ENCODE measurements around the gene UST.
"Not testable (repeated sequence)": the region's sequence is repeated elsewhere in the genome, so short reads cannot be mapped to it uniquely, and the experiment has no call there.

UST gene

DNA sequence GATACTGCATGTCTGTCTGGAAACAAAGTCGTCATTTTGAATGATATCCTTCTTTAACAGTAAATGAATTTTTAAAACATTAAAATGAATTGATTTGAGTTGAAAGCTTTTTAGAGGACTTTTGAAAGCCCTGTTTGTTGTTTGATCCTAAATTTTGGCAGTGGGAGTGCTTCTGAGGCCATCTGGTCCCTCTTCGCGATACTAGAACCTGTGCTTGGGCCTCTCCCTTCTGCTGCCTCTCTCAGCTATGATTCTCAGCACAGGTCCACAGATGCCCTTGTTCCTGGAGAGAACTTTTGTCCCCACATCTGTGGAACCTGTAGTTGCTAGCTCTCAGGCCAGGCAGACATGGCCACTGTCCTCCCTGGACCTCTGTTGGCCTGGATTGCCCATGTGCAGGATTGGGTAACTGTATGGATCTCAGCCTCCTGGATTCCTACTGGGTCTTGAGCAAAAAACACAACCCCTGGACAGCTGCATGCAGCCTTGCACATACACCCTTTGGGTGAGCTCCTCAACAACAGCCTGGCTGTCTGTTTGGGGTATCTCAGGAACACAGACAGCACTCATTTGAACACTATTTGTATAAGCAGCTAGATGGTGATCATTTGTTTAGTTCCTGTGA lies 21.9 kb downstream of the UST start:
- no peak for DNase-seq

- DNase-seq: no peak
Measured at GRCh38 chr6:148769304-148769968, 22.6 kb downstream of the UST start.

GRCh38 chr6:148770408-148771211 lies 23.8 kb downstream of the UST start:
- DNase-seq: no peak

DNA sequence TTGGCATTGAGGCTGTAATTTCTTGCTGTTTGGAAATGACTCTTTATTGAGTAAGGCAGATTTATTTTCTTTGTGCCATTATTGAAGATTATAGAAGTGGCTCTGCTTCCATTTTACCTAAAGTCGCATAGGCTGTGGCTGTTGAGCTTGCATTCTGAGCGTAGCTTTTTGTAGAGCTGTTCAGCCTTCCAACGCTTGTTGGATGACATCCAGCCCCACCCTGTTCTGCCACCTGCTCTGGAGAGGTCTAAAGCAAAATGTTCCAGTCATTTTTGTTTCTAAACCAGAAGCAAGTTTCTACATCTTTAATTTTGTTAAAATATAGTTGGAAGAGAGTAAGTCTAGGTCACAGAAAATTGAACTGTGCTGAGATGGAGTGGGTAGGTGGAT lies 24.4 kb downstream of the UST start:
- peak; percentile 72 for DNase-seq

DNA sequence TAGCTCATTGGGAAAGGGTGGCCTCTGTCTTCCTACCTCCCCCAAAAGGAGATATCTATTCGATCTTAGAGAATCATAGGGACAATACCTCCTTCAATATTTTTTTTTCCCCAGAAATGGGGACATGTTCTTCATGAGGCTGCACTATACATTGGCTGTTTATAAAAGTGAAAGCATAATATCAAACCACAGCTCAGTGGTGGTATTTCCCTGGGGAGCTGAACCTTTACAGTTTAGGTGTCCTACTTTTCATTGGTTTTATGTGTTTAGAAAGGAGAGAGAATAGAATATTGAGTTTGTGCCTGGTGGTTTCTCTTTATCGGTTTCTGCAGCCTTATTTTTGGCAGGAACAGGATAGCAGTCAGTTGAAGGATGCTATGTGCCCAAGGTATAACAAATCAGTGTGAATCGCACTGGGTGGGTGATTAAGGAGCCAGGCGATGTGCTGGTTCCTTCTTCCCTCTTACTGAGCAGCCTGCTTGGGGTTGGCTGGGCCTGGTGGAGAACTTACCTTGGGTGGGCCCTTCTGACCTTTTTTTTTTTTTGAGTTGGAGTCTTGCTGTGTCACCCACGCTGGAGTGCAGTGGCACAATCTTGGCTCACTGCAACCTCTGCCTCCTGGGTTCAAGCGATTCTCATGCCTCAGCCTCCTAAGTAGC lies 25.2 kb downstream of the UST start:
- no peak for DNase-seq

DNA sequence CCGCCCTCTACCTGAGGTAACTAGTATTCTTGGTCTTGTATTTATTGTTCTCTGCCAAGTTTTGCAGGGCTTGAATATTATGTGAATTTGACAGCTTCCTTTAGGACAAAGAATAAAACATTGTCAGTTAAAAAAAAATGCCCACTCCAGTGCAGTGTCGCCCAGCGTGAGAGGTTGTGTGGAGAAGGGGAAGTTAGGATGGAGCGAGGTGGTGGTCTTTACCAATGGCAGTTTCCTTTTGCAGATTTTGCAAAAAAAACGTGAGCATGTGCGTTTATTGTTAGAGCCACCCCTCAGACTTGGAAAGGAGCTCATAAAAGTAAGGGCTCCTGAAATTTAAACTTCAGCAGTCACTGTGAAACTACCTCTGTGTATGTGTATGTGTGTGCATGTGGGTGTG lies 28.3 kb downstream of the UST start:
- no peak for DNase-seq

DNA sequence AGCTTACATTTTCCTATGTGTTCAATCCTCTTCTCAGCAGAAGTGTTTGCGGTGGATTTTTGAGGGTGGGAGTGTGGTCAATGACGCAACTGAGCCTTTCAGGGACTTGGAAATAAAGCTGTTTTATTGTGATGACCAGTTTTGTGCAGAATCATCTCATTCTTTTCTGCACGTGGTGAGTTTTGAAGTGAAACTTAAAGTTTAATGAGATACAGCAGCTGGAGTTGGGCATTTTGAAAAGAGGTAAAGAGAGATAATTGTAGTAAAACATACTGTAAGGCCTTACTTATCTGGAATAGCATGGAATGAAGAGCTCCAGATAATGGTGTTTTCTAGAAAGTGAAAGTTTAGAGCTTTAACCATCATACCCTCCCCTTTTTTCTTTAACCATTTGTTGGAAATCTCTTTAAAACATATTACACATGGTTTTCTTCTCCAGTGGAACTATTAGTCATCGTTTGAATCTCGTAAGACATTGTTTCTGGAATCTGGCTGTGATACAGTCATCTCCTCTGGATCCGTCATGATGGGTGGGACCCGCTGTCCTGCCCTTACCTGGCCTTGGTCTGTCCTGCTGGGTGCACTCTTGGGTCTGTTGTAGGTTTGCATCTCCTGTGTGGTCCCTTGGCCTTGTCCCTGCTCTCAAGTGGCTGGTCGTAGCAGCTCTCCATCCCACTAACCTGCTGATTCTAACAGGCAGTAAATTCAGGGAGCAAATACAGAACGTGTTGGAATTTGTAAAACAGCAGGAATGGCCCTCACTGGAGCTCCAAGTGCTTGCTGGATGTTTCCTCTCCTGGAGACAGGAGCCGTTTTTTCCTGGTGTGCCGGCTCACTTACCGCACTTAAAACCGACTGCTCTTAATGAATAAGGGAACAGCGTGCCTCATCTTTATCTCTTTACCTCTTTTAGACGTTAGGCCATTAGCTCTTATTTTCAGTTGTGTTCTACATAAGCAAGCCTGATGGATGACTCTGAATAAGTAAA lies 29.8 kb downstream of the UST start:
- no peak for DNase-seq

- no peak for DNase-seq
Measured at GRCh38 chr6:148779142-148779562, 32.3 kb downstream of the UST start.

DNA sequence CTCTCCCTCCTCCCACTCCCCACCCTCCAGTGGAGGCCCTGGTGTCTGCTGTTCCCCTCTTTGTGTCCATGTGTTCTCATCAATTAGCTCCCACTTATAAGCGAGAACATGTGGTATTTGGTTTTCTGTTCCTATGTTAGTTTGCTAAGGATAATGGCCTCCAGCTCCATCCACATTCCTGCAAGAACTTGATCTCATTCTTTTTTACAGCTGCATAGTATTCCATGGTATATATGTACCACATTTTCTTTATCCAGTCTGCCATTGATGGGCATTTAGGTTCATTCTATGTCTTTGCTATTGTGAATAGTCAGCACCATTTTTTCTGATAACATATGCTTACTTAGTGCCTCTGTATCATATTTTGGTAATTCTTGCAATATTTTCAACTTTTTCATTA lies 33.6 kb downstream of the UST start:
- DNase-seq: not testable (repeated sequence)

- no peak for DNase-seq
Measured at GRCh38 chr6:148780918-148781436, 34.1 kb downstream of the UST start.

DNA sequence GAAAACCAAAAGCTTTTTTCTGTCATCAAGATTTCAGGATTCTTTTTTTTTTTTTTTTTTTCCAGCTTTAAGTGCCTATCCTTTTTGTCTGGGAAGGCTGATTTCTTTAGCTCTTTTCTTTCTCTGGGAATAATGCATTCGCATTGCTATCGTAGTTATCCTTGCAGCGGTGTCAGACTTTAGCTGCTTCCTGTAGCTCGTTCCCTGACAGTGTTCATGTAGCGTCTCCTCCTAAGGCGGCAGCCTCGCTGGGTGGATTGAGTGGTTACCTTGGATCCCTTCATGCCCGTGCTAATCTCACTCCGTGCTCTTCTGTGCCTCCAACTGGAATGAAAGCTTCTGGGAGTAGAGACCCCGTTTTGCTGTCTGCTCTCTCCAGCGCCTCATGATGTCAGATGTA lies 43.1 kb downstream of the UST start:
- DNase-seq: no peak

GRCh38 chr6:148790404-148790803 lies 43.6 kb downstream of the UST start:
- no peak for DNase-seq

DNA sequence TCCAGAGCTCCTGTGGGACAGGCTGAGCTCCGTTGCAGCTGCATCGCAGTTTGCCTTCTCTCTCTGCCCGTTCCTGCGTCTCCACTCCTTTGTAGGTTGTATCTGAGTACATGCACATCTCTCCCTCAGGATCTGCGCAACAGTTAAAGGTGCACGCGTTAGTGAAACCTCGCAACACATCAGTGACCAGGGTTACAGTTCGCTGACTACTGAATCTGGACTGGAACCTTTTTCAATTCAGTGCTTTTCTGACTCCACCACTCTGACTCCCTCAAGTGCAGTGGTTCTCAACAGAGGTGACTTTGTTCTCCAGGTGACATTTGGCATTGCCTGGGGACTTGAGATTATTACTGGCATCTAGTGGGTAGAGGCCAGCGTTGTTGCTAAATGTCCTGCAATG lies 44.0 kb downstream of the UST start:
- DNase-seq: no peak

DNA sequence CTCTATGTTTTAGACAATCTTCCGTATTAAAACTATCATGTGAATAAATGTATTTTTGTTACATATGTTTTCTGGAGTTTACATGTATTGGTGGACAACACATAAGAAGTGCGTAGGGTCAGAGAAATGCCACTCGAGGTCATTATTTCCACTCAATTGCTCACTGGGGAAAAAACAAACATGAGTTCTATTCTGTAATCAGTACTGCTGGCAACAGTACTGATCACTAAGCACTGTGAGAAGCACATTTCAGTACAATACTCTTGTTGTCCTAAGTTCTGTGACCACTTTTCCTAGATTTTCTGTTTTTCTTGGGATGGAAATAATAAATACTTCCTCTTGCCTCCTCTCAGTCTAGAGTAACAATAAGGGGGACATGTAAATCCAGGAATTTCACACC lies 44.5 kb downstream of the UST start:
- no peak for DNase-seq

- no peak for DNase-seq
Measured at GRCh38 chr6:148793721-148794120, 46.9 kb downstream of the UST start.

GRCh38 chr6:148794797-148795196 lies 48.0 kb downstream of the UST start:
- DNase-seq: no peak

- no peak for DNase-seq
Measured at GRCh38 chr6:148795563-148795962, 48.7 kb downstream of the UST start.

DNA sequence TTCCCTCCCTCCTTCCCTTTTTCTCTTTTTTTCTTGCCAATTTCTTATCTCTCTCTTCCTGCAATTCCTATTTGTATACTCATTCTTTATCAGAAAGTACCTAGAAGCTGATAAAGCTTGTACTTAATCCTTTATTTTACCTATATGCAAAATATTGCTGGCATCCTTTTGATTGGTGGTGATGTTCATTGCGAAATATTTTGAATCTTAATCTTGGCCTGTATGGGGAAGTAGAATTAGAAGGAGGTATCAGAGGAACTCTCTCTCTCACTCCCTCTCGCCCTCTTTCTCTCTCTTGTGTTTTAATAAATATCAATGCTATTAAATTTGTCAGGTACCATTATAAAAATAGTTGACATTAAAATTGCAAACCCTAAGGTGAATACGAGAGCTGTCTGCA lies 52.8 kb downstream of the UST start:
- DNase-seq: no peak

DNA sequence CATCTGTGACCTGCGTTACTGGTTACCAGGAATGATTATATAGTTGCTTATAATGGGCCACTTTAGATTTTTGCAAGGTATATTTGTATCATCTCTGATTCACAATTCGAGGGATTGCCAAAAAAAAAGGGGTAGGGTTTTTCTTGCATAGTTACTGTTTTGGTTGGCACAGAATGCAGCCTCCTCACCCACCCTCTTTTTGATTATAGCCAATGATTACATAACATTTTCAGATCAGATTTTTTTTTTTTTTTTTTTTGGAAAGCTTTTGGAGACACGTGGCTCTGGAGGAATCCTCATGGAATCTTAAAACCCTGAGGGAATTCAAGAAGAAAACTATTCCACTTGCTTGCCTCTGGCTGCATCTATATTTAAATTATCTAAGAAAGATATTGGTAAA lies 53.7 kb downstream of the UST start:
- no peak for DNase-seq

DNA sequence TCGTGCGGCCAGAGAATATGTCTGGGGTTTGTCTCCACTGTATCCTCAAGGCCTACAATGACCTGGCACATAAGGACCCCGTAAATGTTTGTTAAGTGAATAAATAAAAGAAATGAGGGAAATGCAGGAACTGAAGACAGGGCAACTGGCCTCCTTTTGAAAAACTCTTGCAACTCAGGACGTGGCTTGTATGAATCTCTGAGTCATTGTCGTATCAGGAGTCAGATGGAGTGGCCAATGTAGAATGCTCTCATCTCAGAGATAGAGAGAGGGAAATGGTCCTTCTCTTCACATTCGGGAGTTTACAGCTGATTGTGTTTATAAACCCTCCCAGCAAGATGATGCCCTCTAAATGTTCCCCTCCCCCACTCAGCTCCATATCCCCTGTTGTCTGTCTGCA lies 57.1 kb downstream of the UST start:
- no peak for DNase-seq

GRCh38 chr6:148805777-148806176 lies 58.9 kb downstream of the UST start:
- DNase-seq: no peak

DNA sequence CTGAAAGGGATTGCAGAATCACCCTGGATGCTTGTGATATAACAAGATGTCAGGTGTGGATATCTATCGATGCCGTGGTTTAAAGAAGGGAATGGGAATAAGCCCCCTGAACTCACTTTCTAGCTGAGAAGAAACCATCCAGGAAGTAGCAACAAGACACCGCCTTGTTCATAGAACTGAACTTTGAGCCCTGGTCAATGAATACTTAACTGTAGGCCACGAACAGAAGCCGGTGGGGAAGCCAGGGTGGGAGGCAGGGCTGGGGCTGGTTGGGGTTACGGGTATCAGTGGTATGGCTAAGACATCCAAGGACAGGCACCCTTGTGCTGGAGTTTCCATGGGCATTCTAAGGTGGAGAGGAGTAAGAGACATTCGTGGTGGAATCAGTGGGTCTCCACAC lies 61.0 kb downstream of the UST start:
- DNase-seq: no peak

Data from NCI-H1092 (cell line).